Ureter (tissue), 1 donor: ENCODE results near the gene YY1. TPM values are rescaled to one million over a fixed set of nuclear protein-coding genes. Genes with fewer than 3 reads are reported as not detected.
"Not testable (repeated sequence)": the region's sequence is repeated elsewhere in the genome, so short reads cannot be mapped to it uniquely, and the experiment has no call there.

Experiments used
- DNase-seq: peaks from one replicate; pipeline ENCODE4 v3.0.0-alpha.2; 2020; ENCODE audit warnings: low spot score
- total RNA-seq: library from RNA; stranded (reverse); gene quantifications from one replicate; pipeline ENCODE4 v1.2.4, GENCODE V29; 2023
- donor health status: DM: yes; HTN: yes; CAD: no.

YY1 gene
- total RNA-seq, 1 donor from 2014 or later: 79.4 TPM

DNA sequence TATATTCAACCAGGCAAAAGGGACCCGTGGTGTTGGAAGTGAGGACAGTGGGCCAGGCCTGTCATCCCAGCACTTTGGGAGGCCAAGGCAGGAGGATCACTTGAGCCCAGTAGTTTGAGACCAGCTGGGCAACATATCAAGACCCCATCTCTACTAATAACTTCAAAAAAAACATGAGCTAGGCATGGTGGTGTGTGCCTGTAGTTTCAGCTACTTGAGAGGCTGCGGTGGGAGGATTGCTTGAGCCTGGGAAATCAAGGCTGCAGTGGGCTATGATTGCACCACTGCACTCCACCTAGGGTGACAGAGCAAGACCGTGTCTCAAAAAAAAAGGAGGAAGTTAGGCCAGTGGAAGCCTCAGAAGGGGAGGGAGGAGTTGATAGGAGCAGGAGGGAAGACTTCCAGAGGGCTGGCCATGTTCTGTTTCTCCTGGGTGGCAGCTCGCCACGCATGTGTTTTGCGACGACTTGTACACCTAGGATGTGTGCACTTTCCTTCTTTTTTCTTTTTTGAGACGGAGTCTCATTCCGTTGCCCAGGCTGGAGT, 57.2 kb downstream of the YY1 start:
- DNase-seq: no peak

GRCh38 chr14:100296729-100297128, 57.8 kb downstream of the YY1 start:
- DNase-seq: not testable (repeated sequence)

- DNase-seq: peak; percentile 73
Measured at GRCh38 chr14:100297320-100298300, 58.7 kb downstream of the YY1 start.

GRCh38 chr14:100298551-100299237, 59.8 kb downstream of the YY1 start:
- DNase-seq: no peak

DNA sequence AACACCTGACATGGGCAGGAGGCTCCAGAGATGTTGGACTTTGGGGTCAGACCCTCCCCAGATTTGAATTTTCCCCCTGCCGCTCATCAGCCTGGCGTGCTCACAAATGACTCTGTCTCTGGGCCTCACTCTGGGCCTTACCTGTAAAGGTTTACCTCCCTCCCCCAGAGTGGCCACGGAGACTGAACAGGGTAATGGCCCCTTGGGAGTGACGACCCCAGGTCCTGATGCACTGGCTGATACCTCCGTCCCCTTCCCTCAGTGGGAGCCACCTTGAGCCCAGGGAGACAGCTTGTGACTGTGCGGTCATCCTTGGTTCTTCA, 60.3 kb downstream of the YY1 start:
- no peak for DNase-seq

DNA sequence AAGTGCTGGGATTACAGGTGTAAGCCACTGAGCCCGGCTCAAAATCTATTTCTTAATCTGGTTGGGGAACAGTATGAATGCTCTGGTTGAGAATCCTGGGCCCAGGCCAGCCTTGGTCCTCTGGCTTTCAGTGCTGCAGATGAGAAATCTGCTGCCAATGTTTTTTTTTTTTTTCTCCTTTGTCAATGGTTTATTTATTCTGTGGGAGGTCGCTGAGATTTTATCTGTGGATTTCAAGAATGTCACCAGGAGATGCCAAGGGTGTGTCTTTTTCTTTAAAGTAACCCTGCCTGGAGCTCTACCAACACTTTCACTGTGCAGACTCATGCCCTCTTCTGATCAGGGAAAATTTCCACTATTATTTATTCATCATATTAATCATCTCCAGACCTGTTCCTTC, 63.7 kb downstream of the YY1 start:
- DNase-seq: no peak

DNA sequence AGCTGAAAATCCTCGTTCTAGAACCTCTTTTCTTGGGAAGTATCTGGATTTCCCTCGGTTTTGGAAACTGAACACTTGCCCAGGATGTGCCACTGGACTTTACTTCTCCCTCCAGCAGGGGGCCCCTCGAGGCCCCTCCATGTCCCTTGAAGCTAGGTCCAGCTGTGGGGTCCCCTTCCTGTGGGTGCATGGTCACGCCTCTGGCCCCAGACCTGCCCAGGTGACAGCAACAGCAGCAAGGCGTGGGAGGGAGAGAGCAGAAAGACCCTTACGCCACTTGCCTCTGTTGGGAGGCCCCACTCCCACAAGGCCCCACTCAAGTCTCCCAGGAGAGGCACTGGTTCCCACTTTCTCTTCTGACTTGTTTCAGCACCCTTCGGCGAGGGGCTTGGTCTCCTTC, 64.2 kb downstream of the YY1 start:
- DNase-seq: no peak

DNA sequence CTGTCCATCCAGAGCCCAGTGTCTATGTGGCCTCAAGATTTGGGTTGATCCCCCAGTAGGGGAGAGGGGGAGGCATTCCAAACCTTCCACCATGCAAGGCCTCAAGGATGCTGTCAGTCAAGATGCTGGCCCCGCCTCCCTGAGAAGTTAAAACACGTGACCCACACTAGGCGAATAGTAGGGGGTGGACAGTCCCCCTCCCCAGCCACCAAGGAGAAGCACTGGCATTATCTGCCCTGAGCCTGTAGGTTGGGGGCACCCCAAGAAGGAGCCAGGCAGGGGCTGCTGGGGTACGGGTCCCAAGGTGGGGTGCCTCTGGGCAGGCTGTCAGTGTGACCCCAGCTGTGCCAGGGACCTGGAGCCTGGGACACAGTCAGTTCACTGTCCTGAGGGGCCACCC, 65.0 kb downstream of the YY1 start:
- DNase-seq: no peak

GRCh38 chr14:100304825-100305323, 65.9 kb downstream of the YY1 start:
- peak; percentile 70 for DNase-seq

DNA sequence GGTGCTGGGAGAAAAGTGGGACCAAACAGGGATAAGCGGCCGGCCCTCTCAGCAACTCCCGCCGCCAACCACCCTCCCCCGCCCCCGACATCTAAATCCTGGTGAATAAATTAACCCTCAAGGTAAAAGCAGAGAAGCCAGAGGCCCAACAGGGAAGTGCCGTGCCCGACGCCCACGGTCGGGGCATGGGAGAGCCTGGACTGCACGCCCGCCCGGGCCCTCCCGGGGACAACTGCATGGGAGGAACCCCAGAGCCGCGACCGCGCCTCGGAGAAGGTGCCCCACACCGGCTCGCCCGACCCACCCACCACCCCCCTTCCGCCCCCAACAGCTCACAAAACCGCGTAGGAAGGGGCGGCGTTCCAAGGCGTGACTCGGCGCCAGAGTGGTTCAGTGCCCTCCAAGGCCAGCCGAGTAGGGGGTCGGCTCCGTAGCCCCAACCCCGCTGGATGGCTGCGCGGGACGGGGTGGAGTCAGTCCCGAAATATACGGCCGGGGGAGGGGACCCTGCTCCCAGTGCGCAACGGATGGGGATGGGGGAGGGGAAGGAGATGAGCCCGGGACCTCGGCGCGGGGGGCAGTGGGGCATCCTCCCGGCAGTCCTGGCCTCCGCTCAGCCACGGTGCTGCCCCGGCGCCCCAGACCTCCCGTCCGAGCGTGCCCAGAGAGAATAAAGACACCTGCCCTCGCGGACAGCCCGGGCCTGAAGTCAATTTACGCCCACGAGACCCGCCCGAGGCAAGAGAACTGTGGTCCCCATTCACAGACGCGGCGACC, 66.6 kb downstream of the YY1 start:
- DNase-seq: no peak

- DNase-seq: peak; percentile 84
Measured at GRCh38 chr14:100306101-100306997, 67.4 kb downstream of the YY1 start, which contains the start of gene SLC25A29. Gene SLC25A29 (minus strand): TSS chr14:100306444. CDS start chr14:100306232, 212 bp downstream.

GRCh38 chr14:100306998-100307765, 68.2 kb downstream of the YY1 start:
- peak; percentile 57 for DNase-seq

GRCh38 chr14:100307766-100308426, 69.0 kb downstream of the YY1 start:
- no peak for DNase-seq

DNA sequence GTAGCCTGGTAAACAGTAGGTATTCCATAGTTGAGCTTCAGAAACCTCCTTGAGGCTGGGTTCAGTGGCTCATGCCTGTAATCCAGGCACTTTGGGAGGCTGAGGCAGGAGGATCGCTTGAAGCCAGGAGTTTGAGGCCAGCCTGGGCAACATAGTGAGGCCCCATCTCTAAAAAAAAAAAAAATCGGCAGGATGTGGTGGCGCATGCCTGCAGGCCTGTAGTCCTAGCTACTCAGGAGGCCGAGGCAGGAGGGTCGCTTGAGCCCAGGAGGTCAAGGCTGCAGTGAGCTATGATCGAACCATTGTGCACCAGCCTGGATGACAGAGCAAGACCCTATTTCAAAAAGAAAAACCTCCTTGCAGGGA, 69.5 kb downstream of the YY1 start:
- DNase-seq: not testable (repeated sequence)

DNA sequence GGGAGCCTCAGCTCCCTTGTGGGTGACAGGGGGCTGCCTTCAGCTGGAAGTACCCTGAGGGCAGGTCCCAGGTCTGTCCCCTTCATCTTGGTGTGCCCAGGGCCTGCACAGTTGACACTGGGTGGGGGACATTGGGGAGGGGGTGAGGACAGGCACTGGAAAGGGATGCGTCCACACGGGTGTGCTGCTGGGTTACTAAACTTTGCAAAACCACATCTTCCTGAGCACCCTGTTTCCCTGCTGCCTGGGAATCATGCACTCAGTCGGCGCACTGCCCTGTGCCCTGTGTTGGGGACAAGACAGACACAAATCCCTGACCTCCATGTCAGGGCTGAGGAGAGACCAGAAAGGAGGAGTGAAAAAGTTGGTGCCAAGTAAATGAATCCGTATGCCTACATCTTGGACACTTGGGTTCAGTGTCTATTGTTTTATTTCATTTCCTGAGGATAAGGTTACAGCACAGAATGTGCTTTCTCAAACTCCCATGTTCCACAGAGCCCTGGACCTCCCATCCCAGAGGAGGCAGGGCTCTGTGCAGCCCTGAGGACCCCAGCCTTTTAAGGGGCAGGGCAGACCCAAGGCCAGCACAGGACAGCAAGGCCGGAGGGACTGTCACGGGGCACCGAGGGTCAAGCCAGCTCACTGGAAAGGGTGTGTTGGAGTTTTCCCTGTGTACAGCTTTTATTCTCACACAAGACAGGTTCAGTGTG, 70.2 kb downstream of the YY1 start:
- no peak for DNase-seq

GRCh38 chr14:100312110-100312876, 73.3 kb downstream of the YY1 start:
- not testable (repeated sequence) for DNase-seq

GRCh38 chr14:100312877-100313400, 74.0 kb downstream of the YY1 start:
- DNase-seq: no peak
